K562 (cell line): ENCODE measurements around the gene MDN1. TPM values are rescaled to one million over a fixed set of nuclear protein-coding genes. Genes with fewer than 3 reads are reported as not detected.

Source experiments
- HNRNPLL ChIP-seq: fragments of 200-400 bp; formaldehyde crosslinking; IDR thresholded peaks from 2 replicates; pipeline ENCODE4 v1.6.1; 2017; ENCODE audit warnings: low read length, low read depth, mild to moderate bottlenecking; ENCODE audit not compliant: poor library complexity, severe bottlenecking
- KLF1 ChIP-seq: fragments of 450-650 bp; IDR thresholded peaks from 2 replicates; pipeline ENCODE4 v1.6.1; 2016; ENCODE audit warnings: missing genetic modification characterization, missing compliant biosample characterization
- NRF1 ChIP-seq, 2 experiments: fragments of 450-650 bp; IDR thresholded peaks in 1 of 2; conservative IDR thresholded peaks in 1 of 2; 2 replicates each; pipeline ENCODE4 v1.6.1; 2014; ENCODE audit warnings: mild to moderate bottlenecking in 2 of 2
- SNIP1 ChIP-seq: fragments of 450-650 bp; IDR thresholded peaks from 2 replicates; pipeline ENCODE4 v1.7.1; 2017; ENCODE audit warnings: low read depth, mild to moderate bottlenecking
- ZNF133 ChIP-seq: fragments of 250-450 bp; sonication (Bioruptor Pico); IDR thresholded peaks from 2 replicates; pipeline ENCODE4 v1.4.0; 2020; ENCODE audit warnings: mild to moderate bottlenecking
- ZNF77 ChIP-seq: fragments of 250-450 bp; sonication (Bioruptor Pico); IDR thresholded peaks from 2 replicates; pipeline ENCODE4 v1.5.0; 2020
- ZNF785 ChIP-seq: fragments of 250-450 bp; sonication (Bioruptor Pico); IDR thresholded peaks from 2 replicates; pipeline ENCODE4 v1.4.0; 2020; ENCODE audit warnings: mild to moderate bottlenecking
- polyA plus RNA-seq, 8 experiments: library from polyadenylated mRNA; depleted of rRNA in 4 of 8; stranded (reverse) in 5 of 8; unstranded in 3 of 8; fragments of >200 nt; fragmentation: Nextera tagmentation in 2 of 8; fragmentation: Illumina TruSeq in 1 of 8; extraction: Ambion mirVana in 2 of 8; extraction: Trizol in 1 of 8; gene quantifications; 2 replicates each; pipeline versions ENCODE4 v1.2.1 to v1.2.3, GENCODE V29; 2011 to 2014; ENCODE audit warnings: inconsistent platforms in 1 of 8, missing spikeins in 1 of 8
- total RNA-seq, 7 experiments: library from RNA; depleted of rRNA in 6 of 7; stranded (reverse); fragments of >200 nt in 6 of 7; fragmentation: Illumina TruSeq in 2 of 7; extraction: Trizol in 2 of 7; gene quantifications; 2 replicates each; pipeline versions ENCODE4 v1.2.1 to v1.2.3, GENCODE V29; 2011 to 2021; ENCODE audit warnings: low replicate concordance in 1 of 7
- TF ChIP-seq, protein P1 (sequence below): fragments of 450-650 bp; IDR thresholded peaks from 2 replicates; pipeline ENCODE4 v1.6.1; 2016; ENCODE audit warnings: low read depth
- TF ChIP-seq, protein P2 (sequence below): fragments of 450-650 bp; conservative IDR thresholded peaks from 2 replicates; pipeline ENCODE4 v1.6.1; 2016; ENCODE audit warnings: missing genetic modification characterization, low read depth, mild to moderate bottlenecking, control low read depth, missing compliant biosample characterization

Gene MDN1
- total and polyA plus RNA-seq, 9 of the 15 experiments (the other 6 are each of a cell fraction or from before 2014, with no cell fraction given): 25.6 to 93.6 (median 43.0) TPM

DNA sequence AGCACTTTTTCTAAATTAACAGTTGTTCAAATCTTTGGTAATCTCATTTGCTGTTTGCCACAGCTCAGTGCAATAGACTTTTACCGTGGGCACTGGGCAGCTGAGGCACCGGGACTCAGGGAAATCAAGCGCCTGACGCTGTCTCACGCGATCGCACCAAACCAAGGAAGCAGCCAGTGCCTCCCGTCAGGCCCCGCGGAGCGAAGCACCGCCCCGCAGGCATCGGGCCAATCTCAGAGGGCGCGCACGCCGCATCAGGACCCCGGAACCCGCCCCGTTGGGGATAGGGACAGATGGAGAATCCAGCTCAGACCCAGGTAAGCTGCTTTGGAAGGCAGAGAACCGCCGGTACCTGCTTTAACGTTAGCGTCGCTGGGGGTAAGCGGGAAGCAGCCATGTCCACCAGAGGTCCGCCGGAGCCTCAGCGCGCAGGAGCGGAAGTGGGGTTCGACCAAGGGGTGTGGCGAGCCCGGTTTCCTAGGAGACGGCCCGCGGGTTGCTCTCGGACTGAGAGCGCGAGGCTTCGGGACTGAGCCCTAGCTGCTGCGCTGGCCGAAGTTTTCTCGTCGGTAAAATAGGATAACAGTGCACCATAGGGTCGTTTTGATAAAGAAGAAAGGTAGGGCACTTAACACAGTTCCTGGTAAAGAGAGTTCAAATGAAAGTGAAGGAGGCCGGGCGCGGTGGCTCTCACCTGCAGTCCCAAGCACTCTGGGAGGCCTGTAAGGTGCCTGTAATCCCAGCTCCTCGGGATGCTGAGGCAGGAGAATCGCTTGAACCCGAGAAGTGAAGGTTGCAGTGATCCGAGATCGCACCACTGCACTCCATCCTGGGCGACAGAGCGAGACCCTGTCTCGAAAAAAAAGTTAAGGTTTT, 181.0 kb downstream of the MDN1 start, which contains the start of gene LYRM2 (continued):
- TF ChIP-seq NRF1 (conservative IDR thresholded peaks at IDR 0.05 in 1 of 2, IDR thresholded peaks at IDR 0.05 in 1 of 2) (peak; percentile 91 to 93), ZNF785 (no peak), KLF1 (tag) (peak; percentile 60; the same call in 1 of the 2 replicates), HNRNPLL (peak; percentile 59), ZNF77 (CRISPR knock-in tag) (no peak), ZNF133 (CRISPR knock-in tag) (no peak), SNIP1 (no peak)
- TF ChIP-seq, protein P1, sequence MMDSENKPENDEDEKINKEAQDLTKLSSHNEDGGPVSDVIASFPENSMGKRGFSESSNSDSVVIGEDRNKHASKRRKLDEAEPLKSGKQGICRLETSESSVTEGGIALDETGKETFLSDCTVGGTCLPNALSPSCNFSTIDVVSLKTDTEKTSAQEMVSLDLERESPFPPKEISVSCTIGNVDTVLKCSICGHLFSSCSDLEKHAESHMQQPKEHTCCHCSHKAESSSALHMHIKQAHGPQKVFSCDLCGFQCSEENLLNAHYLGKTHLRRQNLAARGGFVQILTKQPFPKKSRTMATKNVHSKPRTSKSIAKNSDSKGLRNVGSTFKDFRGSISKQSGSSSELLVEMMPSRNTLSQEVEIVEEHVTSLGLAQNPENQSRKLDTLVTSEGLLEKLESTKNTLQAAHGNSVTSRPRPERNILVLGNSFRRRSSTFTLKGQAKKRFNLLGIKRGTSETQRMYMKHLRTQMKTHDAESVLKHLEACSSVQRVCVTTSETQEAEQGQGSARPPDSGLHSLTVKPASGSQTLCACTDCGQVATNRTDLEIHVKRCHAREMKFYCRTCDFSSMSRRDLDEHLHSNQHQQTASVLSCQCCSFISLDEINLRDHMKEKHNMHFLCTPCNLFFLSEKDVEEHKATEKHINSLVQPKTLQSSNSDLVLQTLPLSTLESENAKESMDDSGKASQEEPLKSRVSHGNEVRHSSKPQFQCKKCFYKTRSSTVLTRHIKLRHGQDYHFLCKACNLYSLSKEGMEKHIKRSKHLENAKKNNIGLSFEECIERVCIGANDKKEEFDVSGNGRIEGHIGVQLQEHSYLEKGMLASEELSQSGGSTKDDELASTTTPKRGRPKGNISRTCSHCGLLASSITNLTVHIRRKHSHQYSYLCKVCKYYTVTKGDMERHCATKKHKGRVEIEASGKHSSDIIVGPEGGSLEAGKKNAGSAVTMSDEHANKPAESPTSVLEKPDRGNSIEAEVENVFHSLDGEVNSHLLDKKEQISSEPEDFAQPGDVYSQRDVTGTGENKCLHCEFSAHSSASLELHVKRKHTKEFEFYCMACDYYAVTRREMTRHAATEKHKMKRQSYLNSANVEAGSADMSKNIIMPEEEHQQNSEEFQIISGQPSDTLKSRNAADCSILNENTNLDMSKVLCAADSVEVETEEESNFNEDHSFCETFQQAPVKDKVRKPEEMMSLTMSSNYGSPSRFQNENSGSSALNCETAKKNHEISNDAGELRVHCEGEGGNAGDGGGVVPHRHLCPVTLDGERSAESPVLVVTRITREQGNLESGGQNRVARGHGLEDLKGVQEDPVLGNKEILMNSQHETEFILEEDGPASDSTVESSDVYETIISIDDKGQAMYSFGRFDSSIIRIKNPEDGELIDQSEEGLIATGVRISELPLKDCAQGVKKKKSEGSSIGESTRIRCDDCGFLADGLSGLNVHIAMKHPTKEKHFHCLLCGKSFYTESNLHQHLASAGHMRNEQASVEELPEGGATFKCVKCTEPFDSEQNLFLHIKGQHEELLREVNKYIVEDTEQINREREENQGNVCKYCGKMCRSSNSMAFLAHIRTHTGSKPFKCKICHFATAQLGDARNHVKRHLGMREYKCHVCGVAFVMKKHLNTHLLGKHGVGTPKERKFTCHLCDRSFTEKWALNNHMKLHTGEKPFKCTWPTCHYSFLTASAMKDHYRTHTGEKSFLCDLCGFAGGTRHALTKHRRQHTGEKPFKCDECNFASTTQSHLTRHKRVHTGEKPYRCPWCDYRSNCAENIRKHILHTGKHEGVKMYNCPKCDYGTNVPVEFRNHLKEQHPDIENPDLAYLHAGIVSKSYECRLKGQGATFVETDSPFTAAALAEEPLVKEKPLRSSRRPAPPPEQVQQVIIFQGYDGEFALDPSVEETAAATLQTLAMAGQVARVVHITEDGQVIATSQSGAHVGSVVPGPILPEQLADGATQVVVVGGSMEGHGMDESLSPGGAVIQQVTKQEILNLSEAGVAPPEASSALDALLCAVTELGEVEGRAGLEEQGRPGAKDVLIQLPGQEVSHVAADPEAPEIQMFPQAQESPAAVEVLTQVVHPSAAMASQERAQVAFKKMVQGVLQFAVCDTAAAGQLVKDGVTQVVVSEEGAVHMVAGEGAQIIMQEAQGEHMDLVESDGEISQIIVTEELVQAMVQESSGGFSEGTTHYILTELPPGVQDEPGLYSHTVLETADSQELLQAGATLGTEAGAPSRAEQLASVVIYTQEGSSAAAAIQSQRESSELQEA: no peak
- TF ChIP-seq, protein P2, sequence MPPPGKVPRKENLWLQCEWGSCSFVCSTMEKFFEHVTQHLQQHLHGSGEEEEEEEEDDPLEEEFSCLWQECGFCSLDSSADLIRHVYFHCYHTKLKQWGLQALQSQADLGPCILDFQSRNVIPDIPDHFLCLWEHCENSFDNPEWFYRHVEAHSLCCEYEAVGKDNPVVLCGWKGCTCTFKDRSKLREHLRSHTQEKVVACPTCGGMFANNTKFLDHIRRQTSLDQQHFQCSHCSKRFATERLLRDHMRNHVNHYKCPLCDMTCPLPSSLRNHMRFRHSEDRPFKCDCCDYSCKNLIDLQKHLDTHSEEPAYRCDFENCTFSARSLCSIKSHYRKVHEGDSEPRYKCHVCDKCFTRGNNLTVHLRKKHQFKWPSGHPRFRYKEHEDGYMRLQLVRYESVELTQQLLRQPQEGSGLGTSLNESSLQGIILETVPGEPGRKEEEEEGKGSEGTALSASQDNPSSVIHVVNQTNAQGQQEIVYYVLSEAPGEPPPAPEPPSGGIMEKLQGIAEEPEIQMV (tag): no peak
